Epithelial cell of proximal tubule (primary cell): ENCODE data around the gene ADGRG3. TPM values are rescaled to one million over a fixed set of nuclear protein-coding genes. Genes with fewer than 3 reads are reported as not detected.
A peak's percentile ranks its signal among the peaks of the same experiment; 100 is the strongest.

ENCODE experiments used
- DNase-seq: peaks from one replicate; pipeline ENCODE4 v3.0.0-alpha.2; 2011; ENCODE audit warnings: low read depth
- H3K4me3 ChIP-seq: 2 replicates; pipeline ENCODE4 v1.5.1; 2011; ENCODE audit warnings: low read depth, mild to moderate bottlenecking, low read length
- total RNA-seq: library from RNA; depleted of rRNA; stranded (reverse); fragments of >200 nt; gene quantifications from 2 replicates; pipeline ENCODE4 v1.2.3, GENCODE V29; 2015
- TF ChIP-seq, protein P1 (sequence below): conservative IDR thresholded peaks from 2 replicates; pipeline ENCODE4 v1.5.1; 2012; ENCODE audit warnings: low read depth, mild to moderate bottlenecking, low read length

The ADGRG3 gene
- total RNA-seq, 1 donor from 2014 or later: 0.06 TPM

DNA sequence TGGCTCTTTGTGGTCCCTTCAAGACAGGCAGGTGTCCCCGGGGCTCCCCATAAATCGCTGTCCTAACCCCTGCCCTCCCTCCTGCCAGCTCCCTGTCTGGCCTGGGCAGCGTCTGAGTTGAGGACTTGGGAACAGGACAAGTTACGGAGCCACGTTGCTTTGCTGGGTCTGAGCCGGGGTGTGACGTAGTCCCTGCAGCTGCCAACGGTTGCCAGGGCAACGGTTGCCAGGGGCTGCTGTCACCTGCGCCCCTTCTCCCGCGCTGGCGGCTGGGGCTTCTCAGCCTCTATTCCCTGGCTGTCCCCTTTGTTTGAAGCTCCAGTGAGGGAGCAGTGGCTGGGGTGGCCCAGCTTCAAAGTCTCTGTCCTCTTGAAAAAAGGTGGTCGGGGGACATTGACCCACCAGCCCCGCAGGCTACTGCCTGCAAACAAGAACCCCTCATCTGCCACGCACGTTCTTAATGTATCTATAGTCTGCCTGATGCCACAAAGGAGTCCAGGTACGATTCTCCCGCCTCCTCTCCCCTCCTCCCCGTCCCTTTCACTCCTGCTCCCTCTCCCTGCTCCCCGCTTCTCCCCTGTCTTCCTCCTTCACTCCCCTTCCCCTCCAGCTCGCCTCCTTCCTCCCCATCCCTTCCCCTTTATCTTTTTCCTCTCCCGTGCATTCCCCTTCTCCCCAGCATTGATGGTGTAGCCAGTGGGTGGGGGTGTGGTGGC is 28.8 kb upstream of the ADGRG3 start:
- H3K4me3 ChIP-seq: no peak overlapping the region
- TF ChIP-seq, protein P1, sequence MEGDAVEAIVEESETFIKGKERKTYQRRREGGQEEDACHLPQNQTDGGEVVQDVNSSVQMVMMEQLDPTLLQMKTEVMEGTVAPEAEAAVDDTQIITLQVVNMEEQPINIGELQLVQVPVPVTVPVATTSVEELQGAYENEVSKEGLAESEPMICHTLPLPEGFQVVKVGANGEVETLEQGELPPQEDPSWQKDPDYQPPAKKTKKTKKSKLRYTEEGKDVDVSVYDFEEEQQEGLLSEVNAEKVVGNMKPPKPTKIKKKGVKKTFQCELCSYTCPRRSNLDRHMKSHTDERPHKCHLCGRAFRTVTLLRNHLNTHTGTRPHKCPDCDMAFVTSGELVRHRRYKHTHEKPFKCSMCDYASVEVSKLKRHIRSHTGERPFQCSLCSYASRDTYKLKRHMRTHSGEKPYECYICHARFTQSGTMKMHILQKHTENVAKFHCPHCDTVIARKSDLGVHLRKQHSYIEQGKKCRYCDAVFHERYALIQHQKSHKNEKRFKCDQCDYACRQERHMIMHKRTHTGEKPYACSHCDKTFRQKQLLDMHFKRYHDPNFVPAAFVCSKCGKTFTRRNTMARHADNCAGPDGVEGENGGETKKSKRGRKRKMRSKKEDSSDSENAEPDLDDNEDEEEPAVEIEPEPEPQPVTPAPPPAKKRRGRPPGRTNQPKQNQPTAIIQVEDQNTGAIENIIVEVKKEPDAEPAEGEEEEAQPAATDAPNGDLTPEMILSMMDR: no peak
- DNase-seq: no peak

DNA sequence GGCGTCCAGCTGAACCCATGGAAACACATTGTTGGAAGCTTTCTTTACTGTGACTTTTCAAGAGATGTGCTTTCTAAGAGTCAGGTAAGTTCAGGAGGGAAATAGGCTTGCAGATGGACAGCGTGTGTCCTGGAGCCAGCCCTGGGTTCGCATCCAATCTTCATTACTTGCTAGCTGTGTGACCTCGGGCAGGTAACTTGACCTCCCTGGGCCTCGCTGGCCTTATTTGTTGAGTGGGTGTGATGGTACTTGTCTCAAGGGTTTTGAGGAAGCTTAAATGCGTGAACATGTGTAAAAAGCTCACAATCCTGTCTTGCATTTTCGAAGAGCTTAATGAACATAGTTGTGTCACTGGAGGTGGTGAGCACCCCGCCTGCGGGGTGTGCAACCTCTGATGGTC is 27.9 kb upstream of the ADGRG3 start:
- TF ChIP-seq, protein P1: no peak
- H3K4me3 ChIP-seq: no peak overlapping the region
- DNase-seq: no peak

DNA sequence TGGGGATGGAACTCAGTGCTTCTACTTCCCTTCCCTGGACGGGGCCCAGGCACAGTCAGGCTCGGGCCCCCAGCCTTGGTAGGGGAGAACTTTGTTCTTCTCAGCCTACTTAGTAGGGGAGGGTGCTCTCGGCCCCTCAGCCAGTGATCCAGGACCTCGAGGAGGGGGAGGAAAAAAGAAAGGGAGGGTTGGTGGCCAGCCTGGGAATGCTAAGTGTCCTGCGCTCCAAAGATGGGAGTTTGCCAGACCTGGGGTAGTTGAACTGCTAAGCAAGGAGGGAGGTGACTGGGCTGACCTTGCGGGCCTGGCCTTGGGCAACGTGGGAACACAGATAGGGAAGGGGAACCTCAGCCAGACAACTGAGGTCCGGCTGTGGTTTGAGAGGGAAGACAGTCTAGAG is 27.5 kb upstream of the ADGRG3 start:
- no peak for DNase-seq
- no peak overlapping the region for H3K4me3 ChIP-seq
- TF ChIP-seq, protein P1: no peak

DNA sequence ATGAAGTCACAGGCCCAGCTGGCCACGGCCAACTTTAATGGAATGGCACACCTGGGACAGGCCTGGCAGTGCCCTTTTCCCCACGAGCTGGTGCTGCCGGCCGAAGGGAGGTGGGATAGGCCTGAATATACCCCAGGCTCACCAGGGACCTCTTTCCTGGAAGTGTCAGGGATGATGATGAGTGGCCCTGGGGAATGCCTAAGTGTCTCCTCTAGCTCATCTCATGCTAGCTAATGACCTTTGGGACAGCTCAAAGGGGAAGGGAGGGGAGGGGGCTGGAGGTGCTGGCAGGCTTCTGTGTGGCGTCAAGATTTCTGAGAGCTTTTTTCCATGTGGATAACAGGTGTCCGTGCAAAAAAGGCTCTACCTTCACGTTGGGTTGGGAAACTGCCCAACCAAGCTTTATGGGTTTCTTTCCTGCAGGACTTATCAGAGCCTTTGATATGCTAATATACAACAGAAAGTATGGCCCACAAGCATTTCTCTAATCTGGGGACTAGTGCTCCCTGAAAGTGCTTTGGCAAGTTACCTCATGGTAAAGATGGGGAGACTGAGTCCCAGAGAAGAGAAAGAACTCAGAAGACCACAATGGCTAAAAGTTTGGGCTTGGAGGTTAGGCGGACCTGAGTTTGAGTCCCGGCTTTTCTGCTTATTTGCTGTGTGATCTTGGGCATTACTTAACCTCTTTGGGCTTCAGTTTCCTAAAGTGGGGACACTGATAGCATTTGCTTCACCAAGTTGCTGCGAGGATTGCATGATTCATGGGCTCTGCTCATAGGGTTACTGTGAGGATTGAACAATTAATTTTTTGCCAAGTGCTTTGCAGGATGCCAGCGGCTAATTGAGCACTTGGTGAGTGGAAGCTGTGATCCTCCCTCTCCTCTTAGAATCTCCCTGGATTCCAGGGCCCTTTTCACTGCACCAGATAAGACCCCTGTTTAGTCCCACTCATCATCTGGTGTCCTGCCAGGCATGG is 25.7 kb upstream of the ADGRG3 start:
- TF ChIP-seq, protein P1: no peak
- DNase-seq: no peak
- no peak overlapping the region for H3K4me3 ChIP-seq

DNA sequence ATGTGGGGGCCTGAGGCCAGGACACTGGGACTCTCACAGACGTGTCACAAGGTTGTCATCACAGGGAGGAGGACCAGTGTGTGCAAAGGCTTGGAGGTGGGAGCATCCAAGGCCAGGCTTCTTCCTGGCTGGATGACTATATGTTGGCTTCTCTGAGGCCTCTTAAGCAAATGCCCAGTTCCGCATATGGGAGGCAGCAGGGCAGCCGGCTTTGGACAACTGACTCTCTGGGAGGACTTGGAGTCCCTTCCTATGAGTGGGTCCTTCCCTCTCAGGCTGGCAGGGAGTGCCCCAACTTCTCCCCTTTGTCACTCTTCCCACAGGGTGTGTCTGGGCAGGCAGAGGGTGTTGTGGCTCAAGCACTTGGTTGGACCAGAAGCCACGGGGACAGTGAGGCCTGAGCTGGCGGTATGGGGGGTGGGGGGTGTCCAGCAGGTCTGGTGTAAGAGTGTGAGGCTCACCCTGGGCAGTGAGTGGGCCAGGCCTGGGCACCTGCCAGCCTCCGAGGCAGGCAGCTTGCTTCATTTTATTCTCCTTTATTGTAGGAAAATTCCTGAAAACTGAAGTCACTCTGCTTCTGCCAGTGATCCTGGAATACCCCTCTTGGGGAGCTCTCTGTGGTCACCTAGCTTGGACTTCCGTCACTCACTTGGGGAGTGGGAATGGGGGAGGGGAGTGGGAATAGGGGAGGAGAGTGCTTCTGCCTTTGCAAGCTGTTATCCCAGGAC is 24.8 kb upstream of the ADGRG3 start:
- TF ChIP-seq, protein P1: no peak
- no peak overlapping the region for H3K4me3 ChIP-seq
- peak; percentile 83 for DNase-seq

DNA sequence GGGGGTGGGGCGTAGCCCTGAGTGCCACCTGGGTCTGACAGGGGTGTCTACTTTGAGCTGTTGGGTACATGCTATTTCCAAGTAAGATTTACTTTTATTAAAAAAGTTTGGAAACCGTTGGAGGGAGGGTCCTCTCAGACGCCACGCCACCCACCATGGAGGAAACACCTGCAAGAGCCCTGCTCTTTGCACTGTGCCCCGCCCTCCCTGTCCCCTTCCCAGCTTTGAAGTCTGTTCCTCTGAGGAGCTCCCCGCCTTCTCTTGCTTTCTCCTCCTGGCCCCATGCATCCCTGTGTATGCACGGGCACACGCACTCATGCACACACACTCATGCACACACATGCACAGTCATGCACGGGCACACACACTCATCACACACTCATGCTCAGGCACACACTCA is 24.2 kb upstream of the ADGRG3 start:
- H3K4me3 ChIP-seq: no peak overlapping the region
- TF ChIP-seq, protein P1: no peak
- DNase-seq: no peak
